IMR-90 (cell line): ENCODE results near the gene MYADML2. TPM values are rescaled to one million over a fixed set of nuclear protein-coding genes. Genes with fewer than 3 reads are reported as not detected.
A peak's percentile ranks its signal among the peaks of the same experiment; 100 is the strongest.

Source experiments
- ATAC-seq: fragments of 200-7000 bp; cut with Tn5 transposase; 2 replicates; pipeline ENCODE4 v1.9.1; 2020; ENCODE audit warnings: low read depth, mild to moderate bottlenecking, moderate library complexity
- BruUV-seq: library from RNA; stranded (reverse); fragments of 400-500 nt; replicated peaks from 2 replicates; lab custom pipeline; 2021; lab: Mats Ljungman, UMichigan
- CTCF ChIA-PET: fragments of 300-600 bp; formaldehyde crosslinking; extraction: SDS; loops from one replicate; lab custom pipeline; 2021; ENCODE audit warnings: antibody characterized with exemption; lab: Yijun Ruan, JAX
- POLR2A ChIA-PET: fragments of 300-600 bp; sonication (Branson Sonifier 250); formaldehyde crosslinking; loops from one replicate; lab custom pipeline; 2022; ENCODE audit warnings: antibody characterized with exemption; ENCODE audit not compliant: unreplicated experiment; lab: Charles Lee
- DNase-seq: peaks from one replicate; pipeline ENCODE4 v3.0.0; 2013
- H2AFZ ChIP-seq: replicated peaks from 2 replicates; pipeline ENCODE3; 2013; ENCODE audit warnings: low read length, mild to moderate bottlenecking; ENCODE audit not compliant: poor library complexity
- H2AK5ac ChIP-seq: 2 replicates; pipeline ENCODE4 v1.6.1; 2013; ENCODE audit warnings: low read depth, low read length, inconsistent platforms
- H2AK9ac ChIP-seq: replicated peaks from 2 replicates; pipeline ENCODE3; 2013; ENCODE audit warnings: mild to moderate bottlenecking, low read depth, low read length, moderate library complexity; ENCODE audit not compliant: poor library complexity
- H2BK120ac ChIP-seq: 2 replicates; pipeline ENCODE4 v1.6.1; 2013; ENCODE audit warnings: low read depth, low read length, inconsistent platforms
- H2BK15ac ChIP-seq: 3 replicates; pipeline ENCODE4 v1.6.1; 2013; ENCODE audit warnings: low read depth, low read length, inconsistent platforms
- H2BK20ac ChIP-seq: 2 replicates; pipeline ENCODE4 v1.6.1; 2013; ENCODE audit warnings: low read depth, mild to moderate bottlenecking, inconsistent platforms, low read length, moderate library complexity
- H2BK5ac ChIP-seq: 2 replicates; pipeline ENCODE4 v1.6.1; 2013; ENCODE audit warnings: mild to moderate bottlenecking, low read depth, low read length, inconsistent platforms; ENCODE audit not compliant: poor library complexity, severe bottlenecking
- H3K14ac ChIP-seq: replicated peaks from 2 replicates; pipeline ENCODE4 v1.6.1; 2013; ENCODE audit warnings: low read depth, low read length, inconsistent platforms
- H3K18ac ChIP-seq: 2 replicates; pipeline ENCODE4 v1.6.1; 2013; ENCODE audit warnings: low read depth, low read length, control low read depth
- H3K23ac ChIP-seq: 2 replicates; pipeline ENCODE4 v1.6.1; 2013; ENCODE audit warnings: low read depth, low read length, inconsistent platforms
- H3K27ac ChIP-seq: 2 replicates; pipeline ENCODE4 v1.5.1; 2013; ENCODE audit warnings: mild to moderate bottlenecking, control low read depth, low read length; ENCODE audit not compliant: insufficient read depth
- H3K27me3 ChIP-seq: 2 replicates; pipeline ENCODE4 v1.6.1; 2013; ENCODE audit warnings: low read length; ENCODE audit not compliant: control insufficient read depth, insufficient read depth
- H3K36me3 ChIP-seq: 2 replicates; pipeline ENCODE4 v1.6.1; 2013; ENCODE audit warnings: low read length, mixed read lengths; ENCODE audit not compliant: control insufficient read depth, insufficient read depth
- H3K4ac ChIP-seq: 2 replicates; pipeline ENCODE4 v1.6.1; 2013; ENCODE audit warnings: low read depth, low read length, inconsistent platforms
- H3K4me1 ChIP-seq: 2 replicates; pipeline ENCODE4 v1.6.1; 2013; ENCODE audit warnings: low read length, mixed read lengths; ENCODE audit not compliant: control insufficient read depth, insufficient read depth
- H3K4me2 ChIP-seq: 2 replicates; pipeline ENCODE4 v1.6.1; 2013; ENCODE audit warnings: low read depth, mild to moderate bottlenecking, control low read depth, low read length, moderate library complexity
- H3K4me3 ChIP-seq: 2 replicates; pipeline ENCODE4 v1.5.1; 2013; ENCODE audit warnings: low read depth, mild to moderate bottlenecking, control low read depth, low read length, moderate library complexity; ENCODE audit not compliant: insufficient read depth
- H3K56ac ChIP-seq: 2 replicates; pipeline ENCODE4 v1.6.1; 2013; ENCODE audit warnings: low read length, inconsistent platforms; ENCODE audit not compliant: insufficient read depth; ENCODE audit errors: extremely low read depth
- H3K79me1 ChIP-seq, 2 experiments: 2 replicates each; pipeline ENCODE4 v1.6.1; 2013; ENCODE audit warnings: low read length in 2 of 2, inconsistent platforms in 1 of 2, low read depth in 1 of 2
- H3K9ac ChIP-seq: 2 replicates; pipeline ENCODE4 v1.6.1; 2013; ENCODE audit warnings: low read depth, low read length, control low read depth
- H3K9me1 ChIP-seq: 2 replicates; pipeline ENCODE4 v1.6.1; 2013; ENCODE audit warnings: low read length, inconsistent platforms; ENCODE audit not compliant: insufficient read depth
- H3K9me3 ChIP-seq: 2 replicates; pipeline ENCODE4 v1.6.1; 2013; ENCODE audit warnings: low read length; ENCODE audit not compliant: control insufficient read depth, insufficient read depth
- H4K20me1 ChIP-seq: 2 replicates; pipeline ENCODE4 v1.6.1; 2013; ENCODE audit warnings: low read length, inconsistent platforms; ENCODE audit not compliant: insufficient read depth
- H4K5ac ChIP-seq: 2 replicates; pipeline ENCODE4 v1.6.1; 2013; ENCODE audit warnings: mild to moderate bottlenecking, low read depth, low read length, control low read depth
- H4K8ac ChIP-seq, 2 experiments: 2 replicates each; pipeline ENCODE4 v1.6.1; 2013; ENCODE audit warnings: low read depth in 2 of 2, low read length in 2 of 2, control low read depth in 1 of 2, inconsistent platforms in 1 of 2
- H4K91ac ChIP-seq: 2 replicates; pipeline ENCODE4 v1.6.1; 2013; ENCODE audit warnings: low read depth, low read length, inconsistent platforms; ENCODE audit not compliant: insufficient read depth
- SMC3 ChIP-seq: fragments of 150-350 bp; IDR thresholded peaks from 2 replicates; pipeline ENCODE4 v1.6.1; 2016; ENCODE audit warnings: low read depth, mild to moderate bottlenecking, antibody characterized with exemption, low read length, moderate library complexity
- WGBS, 2 experiments: methylation state at CpG; one replicate each; pipeline versions ENCODE4 v1.1.5 to v1.1.7; 2013; ENCODE audit warnings: missing lambda C conversion rate in 2 of 2; ENCODE audit not compliant: insufficient read length in 1 of 2; ENCODE audit errors: extremely low coverage in 2 of 2; 5-methylcytosine and 5-hydroxymethylcytosine counted together
- dilution Hi-C: fragments of 300-500 bp; cut with HindIII; formaldehyde crosslinking; loops from one replicate; pipeline ENCODE4 v1.14.3; 2018; ENCODE audit warnings: low sequenced_read_pairs; ENCODE audit not compliant: unreplicated experiment
- in situ Hi-C: fragments of 300-500 bp; cut with MboI; formaldehyde crosslinking; loops from 3 replicates; pipeline ENCODE4 v1.14.3; 2019; ENCODE audit warnings: low sequenced_read_pairs, inconsistent platforms, mixed read lengths
- intact Hi-C: fragments of 100-400 bp; cut with micrococcal nuclease; formaldehyde crosslinking; loops from 2 replicates; pipeline ENCODE4 v1.10.0; 2022
- polyA plus RNA-seq, 3 experiments: library from polyadenylated mRNA; depleted of rRNA; stranded (reverse); fragments of >200 nt; gene quantifications; 2 replicates each; pipeline ENCODE4 v1.2.3, GENCODE V29; 2012; ENCODE audit warnings: low replicate concordance in 1 of 3
- total RNA-seq: library from RNA; depleted of rRNA; stranded (reverse); fragments of >200 nt; gene quantifications from 2 replicates; pipeline ENCODE4 v1.2.3, GENCODE V29; 2012

Gene MYADML2
- total and polyA plus RNA-seq, 2 of the 4 experiments (the other 2 are of a cell fraction): not detected

- peaks cover 28% of the 10 kb centered on the region for H3K36me3 ChIP-seq
- no peak overlapping the region for H4K8ac ChIP-seq
- H2BK120ac ChIP-seq: no peak overlapping the region
- no peak overlapping the region for H3K4ac ChIP-seq
- H2AK9ac ChIP-seq: peak overlapping the region; percentile 86
- DNase-seq: no peak
- dilution Hi-C loops (no loop called here), in situ Hi-C loops (no loop called here), intact Hi-C loops (no loop called here)
- no peak overlapping the region for H3K18ac ChIP-seq
- ChIA-PET CTCF (interaction anchor here (0.6 kb wide), 1 partner anchor 180 kb away, joined by 3 read pairs; no protein-coding TSS in a partner anchor), POLR2A (no interaction called here)
- H4K20me1 ChIP-seq: peaks cover 26% of the 10 kb centered on the region
- no peaks in the 10 kb centered on the region for H3K9me3 ChIP-seq
- no peak for ATAC-seq
- no peak overlapping the region for H4K91ac ChIP-seq
- no peak overlapping the region for H2BK20ac ChIP-seq
- H3K4me3 ChIP-seq: no peak overlapping the region
- no peak overlapping the region for H3K23ac ChIP-seq
- peaks cover 14% of the 10 kb centered on the region for H3K4me1 ChIP-seq
- H2BK5ac ChIP-seq: no peak overlapping the region
- peak overlapping the region; percentile 5; the same call in 1 of the 2 replicates for H2AK5ac ChIP-seq
- peak overlapping the region; percentile 83 for H2AFZ ChIP-seq
- no peak overlapping the region for H4K5ac ChIP-seq
- H3K4me2 ChIP-seq: peak overlapping the region; percentile 69; the same call in 1 of the 2 replicates
- 41% methylated on average over 30 of the region's 47 CpGs; no CpG with 5 or more reads in 1 of the 2 experiments for WGBS, 2 experiments
- H3K79me1 ChIP-seq: peaks cover 0 to 31% of the 10 kb centered on the region in 2 experiments; a peak in 3 of 4 replicates
- BruUV-seq: no TSS peak
- no peak for TF ChIP-seq SMC3
- no peak overlapping the region for H3K14ac ChIP-seq
- peaks cover 13% of the 10 kb centered on the region; the same call in 1 of the 2 replicates for H3K9me1 ChIP-seq
- no peaks in the 10 kb centered on the region for H3K27me3 ChIP-seq
- H3K56ac ChIP-seq: no peak overlapping the region
- no peak overlapping the region for H3K9ac ChIP-seq
- H3K27ac ChIP-seq: no peak overlapping the region
- no peak overlapping the region for H2BK15ac ChIP-seq
Observed at GRCh38 chr17:81902653-81903414, 44.2 kb downstream of the MYADML2 start.
